Upper lobe of right lung (tissue), 1 donor: ENCODE measurements around the gene COL4A3. TPM values are rescaled to one million over a fixed set of nuclear protein-coding genes. Genes with fewer than 3 reads are reported as not detected.

Source experiments
- ATAC-seq: fragments of 200-7000 bp; cut with Tn5 transposase; one replicate; pipeline ENCODE4 v1.9.1; 2020; ENCODE audit warnings: mild to moderate bottlenecking, moderate library complexity
- DNase-seq: peaks from one replicate; pipeline ENCODE4 v3.0.0-alpha.2; 2020
- H3K27ac ChIP-seq: fragments of 200-600 bp; one replicate; pipeline ENCODE4 v1.8.0; 2022
- H3K27me3 ChIP-seq: fragments of 200-600 bp; one replicate; pipeline ENCODE4 v1.8.0; 2022; ENCODE audit warnings: mild to moderate bottlenecking
- H3K36me3 ChIP-seq: fragments of 200-600 bp; one replicate; pipeline ENCODE4 v1.8.0; 2022
- H3K4me1 ChIP-seq: fragments of 200-600 bp; one replicate; pipeline ENCODE4 v1.8.0; 2022
- H3K4me3 ChIP-seq: fragments of 200-600 bp; one replicate; pipeline ENCODE4 v1.8.0; 2022; ENCODE audit warnings: mild to moderate bottlenecking
- H3K9me3 ChIP-seq: fragments of 200-600 bp; one replicate; pipeline ENCODE4 v1.8.0; 2022
- CTCF ChIP-seq: fragments of 200-600 bp; IDR thresholded peaks from one replicate; pipeline ENCODE4 v1.8.0; 2022; ENCODE audit warnings: antibody characterized with exemption
- intact Hi-C: fragments of 100-400 bp; cut with DNase I; formaldehyde crosslinking; loops from one replicate; pipeline ENCODE4 v1.11.0; 2022
- total RNA-seq: library from RNA; stranded (reverse); fragmentation: NEBNext Ultra II Directional; extraction: Animal tissue kit (Norgen Biotek cat#: 25700); gene quantifications from one replicate; pipeline ENCODE4 v1.2.1, GENCODE V29; 2021
- donor health status: DM: no; HTN: yes; CAD: no; lungs with severe emphysema.

The COL4A3 gene
- total RNA-seq, 1 donor from 2014 or later = 46.4 TPM

GRCh38 chr2:227234429-227234828 lies 70.0 kb downstream of the COL4A3 start:
- intact Hi-C loops = no loop called here
- ATAC-seq = no peak
- no peaks in the 10 kb centered on the region for H3K27me3 ChIP-seq

DNA sequence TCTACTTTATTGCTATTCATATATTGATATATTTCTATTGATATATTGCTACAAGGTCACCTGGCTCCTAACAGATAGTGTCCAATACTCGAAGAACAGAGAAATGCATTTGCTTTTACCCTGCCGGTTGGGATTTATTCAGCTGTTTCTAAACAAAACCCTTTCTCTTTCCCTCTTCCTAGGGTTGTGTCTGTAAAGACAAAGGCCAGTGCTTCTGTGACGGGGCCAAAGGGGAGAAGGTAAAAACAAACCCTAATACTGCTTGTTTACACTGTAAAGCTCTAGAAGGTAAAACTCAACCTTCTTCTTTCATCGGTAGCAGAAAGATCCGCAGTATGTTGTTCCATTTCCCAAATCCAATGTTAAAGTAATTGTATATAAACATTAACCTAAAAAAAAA lies 73.4 kb downstream of the COL4A3 start:
- H3K36me3 ChIP-seq = no peaks in the 10 kb centered on the region
- intact Hi-C loops = no loop called here
- no peak for TF ChIP-seq CTCF
- H3K27me3 ChIP-seq = no peaks in the 10 kb centered on the region
- DNase-seq = no peak
- no peaks in the 10 kb centered on the region for H3K9me3 ChIP-seq
- no peak overlapping the region for H3K4me3 ChIP-seq
- H3K27ac ChIP-seq = no peak overlapping the region
- ATAC-seq = no peak
- H3K4me1 ChIP-seq = no peaks in the 10 kb centered on the region

More at GRCh38 chr2:227234429-227234828, 70.0 kb downstream of the COL4A3 start:
- DNase-seq = no peak
- no peaks in the 10 kb centered on the region for H3K9me3 ChIP-seq
- H3K4me3 ChIP-seq = no peak overlapping the region
- no peaks in the 10 kb centered on the region for H3K4me1 ChIP-seq
- no peaks in the 10 kb centered on the region for H3K36me3 ChIP-seq
- H3K27ac ChIP-seq = no peak overlapping the region
- TF ChIP-seq CTCF = no peak

DNA sequence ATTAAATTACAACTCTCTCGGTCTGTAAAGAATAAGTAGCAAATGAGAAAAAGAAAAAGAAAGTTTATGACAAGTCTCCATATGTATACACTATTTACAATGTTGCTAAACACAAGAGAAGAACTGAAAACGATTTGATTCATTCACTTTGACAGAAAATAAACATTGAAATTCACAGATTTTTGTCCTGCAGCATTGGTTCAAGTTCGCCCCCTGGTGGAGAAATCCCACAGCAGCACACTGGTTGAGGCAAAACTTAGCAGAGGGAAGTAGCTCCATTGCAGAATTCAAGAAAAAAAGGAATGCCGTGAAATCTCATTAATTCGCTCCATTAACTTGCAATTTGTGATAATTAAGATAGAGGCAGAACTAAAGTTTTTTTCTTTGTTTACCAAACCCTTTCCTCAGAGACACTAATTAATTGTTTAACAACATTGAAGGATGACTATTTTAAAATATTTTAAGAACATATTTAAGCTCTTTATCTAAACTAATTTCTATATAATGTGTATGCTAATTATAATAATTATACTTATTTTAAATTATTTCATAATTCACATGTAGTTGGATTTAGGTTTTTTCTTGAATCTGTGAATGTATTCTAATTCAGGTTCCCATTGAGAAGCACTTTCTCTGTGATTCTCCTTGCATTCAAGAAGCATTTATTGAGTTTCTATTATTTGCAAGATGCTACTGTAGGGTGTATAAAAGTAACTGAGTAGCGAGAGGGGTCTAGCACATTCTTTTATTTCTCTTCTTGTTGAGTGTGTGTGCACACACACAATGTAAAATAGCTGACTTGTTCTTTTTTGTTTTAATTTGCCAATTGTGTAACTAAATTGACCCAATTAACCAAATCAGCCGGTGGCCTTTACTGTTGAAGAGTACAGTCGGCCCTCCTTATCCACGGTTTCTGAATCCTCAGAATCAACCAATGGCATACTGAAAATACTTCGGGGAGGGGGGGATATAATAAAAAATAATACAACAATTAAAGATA lies 74.1 kb downstream of the COL4A3 start:
- DNase-seq (peak; percentile 70), ATAC-seq (peak; percentile 79)
- Histone ChIP-seq H3K4me1 (no peaks in the 10 kb centered on the region), H3K4me3 (no peak overlapping the region), H3K9me3 (no peaks in the 10 kb centered on the region), H3K36me3 (no peaks in the 10 kb centered on the region), H3K27ac (no peak overlapping the region), H3K27me3 (no peaks in the 10 kb centered on the region)
- intact Hi-C loops = no loop called here
- TF ChIP-seq CTCF = peak; percentile 97

DNA sequence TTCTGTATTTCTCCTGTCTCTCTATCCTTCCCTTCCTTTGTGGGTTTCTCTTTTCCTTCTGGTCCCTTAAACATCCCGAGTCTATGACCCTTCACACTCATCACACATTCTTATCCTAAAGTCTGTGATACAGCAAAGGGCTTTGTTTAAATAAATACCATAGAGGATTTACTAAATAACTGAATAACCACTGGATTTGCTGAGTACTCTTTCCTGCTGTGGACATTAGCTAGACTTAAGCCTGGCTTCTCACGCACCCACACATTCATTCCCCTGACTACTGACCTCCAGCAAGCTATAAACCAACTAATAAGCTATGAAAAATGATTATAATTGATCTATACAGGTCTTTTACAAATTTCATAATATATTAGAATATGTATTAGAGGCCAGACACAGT lies 76.6 kb downstream of the COL4A3 start:
- TF ChIP-seq CTCF = no peak
- H3K27ac ChIP-seq = no peak overlapping the region
- intact Hi-C loops = no loop called here
- H3K4me1 ChIP-seq = no peaks in the 10 kb centered on the region
- no peaks in the 10 kb centered on the region for H3K27me3 ChIP-seq
- no peaks in the 10 kb centered on the region for H3K36me3 ChIP-seq
- no peaks in the 10 kb centered on the region for H3K9me3 ChIP-seq
- H3K4me3 ChIP-seq = no peak overlapping the region
- DNase-seq (no peak), ATAC-seq (no peak)

DNA sequence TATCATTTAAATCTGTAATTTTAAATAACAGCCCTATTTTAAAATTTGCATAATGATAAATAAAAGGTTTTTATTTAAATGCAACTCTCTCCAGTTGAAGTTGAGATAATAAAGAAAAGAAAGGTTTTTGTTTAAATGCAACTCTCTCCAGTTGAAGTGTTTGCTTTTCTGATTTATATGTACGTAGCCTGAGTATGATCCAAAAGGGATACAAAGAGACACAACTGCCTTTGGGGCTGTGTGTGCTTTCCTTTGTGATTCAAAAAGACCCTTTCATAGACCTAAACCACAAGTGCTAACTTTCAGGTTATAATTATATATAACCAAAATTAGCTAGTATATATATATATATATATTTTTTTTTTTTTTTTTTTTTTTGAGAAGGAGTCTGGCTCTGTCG lies 84.5 kb downstream of the COL4A3 start:
- intact Hi-C loops = no loop called here
- H3K36me3 ChIP-seq = no peaks in the 10 kb centered on the region

More for the DNA sequence above, 84.5 kb downstream of the COL4A3 start:
- no peak for TF ChIP-seq CTCF
- Histone ChIP-seq H3K4me1 (no peaks in the 10 kb centered on the region), H3K27ac (no peak overlapping the region), H3K4me3 (no peak overlapping the region), H3K27me3 (no peaks in the 10 kb centered on the region), H3K9me3 (no peaks in the 10 kb centered on the region)
- ATAC-seq (no peak), DNase-seq (no peak)
